HG02852 (cell line): Measurements from ENCODE around the gene INO80.

Experiments used
- ATAC-seq: cut with Tn5 transposase; IDR thresholded peaks from one replicate; pipeline ENCODE4 v1.9.1; 2021; ENCODE audit warnings: mild to moderate bottlenecking, moderate library complexity; ENCODE audit not compliant: unreplicated experiment

INO80 gene

GRCh38 chr15:40933517-40933902, 182.6 kb downstream of the INO80 start:
- no peak for ATAC-seq

GRCh38 chr15:40932649-40933516, 183.2 kb downstream of the INO80 start:
- no peak for ATAC-seq

- no peak for ATAC-seq
Measured at GRCh38 chr15:40932156-40932555, 183.9 kb downstream of the INO80 start.

GRCh38 chr15:40931300-40932142, 184.6 kb downstream of the INO80 start:
- ATAC-seq, result no peak

GRCh38 chr15:40930430-40931299, 185.4 kb downstream of the INO80 start:
- no peak for ATAC-seq

GRCh38 chr15:40929660-40930429, 186.2 kb downstream of the INO80 start:
- no peak for ATAC-seq
